Activated CD4-positive, alpha-beta T cell treated with anti-CD3 and anti-CD28 coated beads, Interleukin-2, amount 50 U/mL, for 24 hours (primary cell): ENCODE results near the gene NLGN4Y.

Source experiments
- DNase-seq, 2 donors: peaks; one replicate each; pipeline ENCODE4 v3.0.0-alpha.2; 2020; ENCODE audit warnings: low read depth in 1 of 2, low spot score in 1 of 2

Gene NLGN4Y

GRCh38 chrY:14644157-14644952 lies 120.0 kb downstream of the NLGN4Y start:
- DNase-seq = no peak

GRCh38 chrY:14679181-14679580 lies 154.9 kb downstream of the NLGN4Y start:
- DNase-seq = no peak

GRCh38 chrY:14694543-14694942 lies 170.2 kb downstream of the NLGN4Y start:
- DNase-seq = no peak

GRCh38 chrY:14708158-14708557 lies 183.8 kb downstream of the NLGN4Y start:
- no peak for DNase-seq

GRCh38 chrY:14741596-14741995 lies 217.3 kb downstream of the NLGN4Y start:
- no peak for DNase-seq

- no peak for DNase-seq
Measured at GRCh38 chrY:14748329-14748728, 224.0 kb downstream of the NLGN4Y start.

DNA sequence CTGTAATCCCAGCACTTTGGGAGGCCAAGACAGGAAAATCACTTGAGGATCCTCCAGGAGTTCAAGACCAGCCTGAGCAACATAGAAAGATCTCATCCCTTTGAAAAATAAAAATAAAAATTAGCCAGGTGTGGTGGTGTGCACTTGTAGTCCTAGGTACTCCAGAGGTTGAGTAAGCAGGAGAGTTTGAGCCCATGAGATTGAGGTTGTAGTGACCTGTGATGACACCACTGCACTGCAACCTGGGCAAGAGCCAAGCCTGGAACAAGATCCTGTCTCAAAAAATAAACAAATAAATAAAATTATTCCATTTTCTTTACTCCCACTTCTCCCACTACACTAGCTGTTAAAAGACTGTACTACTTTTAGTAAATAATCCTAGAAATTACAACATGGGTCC lies 231.2 kb downstream of the NLGN4Y start:
- no peak for DNase-seq

DNA sequence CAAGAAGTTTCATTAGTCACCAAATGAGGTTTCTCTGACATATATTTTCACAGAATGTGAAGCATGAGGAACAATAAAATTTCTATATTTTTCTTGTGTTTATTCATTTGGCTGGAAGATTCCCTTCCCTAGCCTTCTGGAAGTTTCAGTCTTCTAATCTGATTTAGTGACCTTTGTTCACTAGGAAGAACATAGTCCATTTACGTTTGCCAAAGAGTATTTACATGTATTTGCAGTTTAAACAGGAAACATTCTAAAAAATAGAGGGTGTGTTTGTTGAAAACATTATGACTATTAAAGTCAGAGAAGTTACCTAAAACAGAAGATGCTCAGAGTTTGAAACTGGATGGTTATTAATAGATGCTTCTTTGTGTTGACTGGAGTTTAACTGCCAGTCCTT lies 238.6 kb downstream of the NLGN4Y start:
- DNase-seq = no peak

GRCh38 chrY:14763600-14763999 lies 239.3 kb downstream of the NLGN4Y start:
- no peak for DNase-seq

GRCh38 chrY:14778208-14778607 lies 253.9 kb downstream of the NLGN4Y start:
- DNase-seq = no peak

GRCh38 chrY:14793104-14793503 lies 268.8 kb downstream of the NLGN4Y start:
- no peak for DNase-seq

GRCh38 chrY:14793674-14794073 lies 269.3 kb downstream of the NLGN4Y start:
- no peak for DNase-seq

GRCh38 chrY:14798010-14798409 lies 273.7 kb downstream of the NLGN4Y start:
- no peak for DNase-seq

DNA sequence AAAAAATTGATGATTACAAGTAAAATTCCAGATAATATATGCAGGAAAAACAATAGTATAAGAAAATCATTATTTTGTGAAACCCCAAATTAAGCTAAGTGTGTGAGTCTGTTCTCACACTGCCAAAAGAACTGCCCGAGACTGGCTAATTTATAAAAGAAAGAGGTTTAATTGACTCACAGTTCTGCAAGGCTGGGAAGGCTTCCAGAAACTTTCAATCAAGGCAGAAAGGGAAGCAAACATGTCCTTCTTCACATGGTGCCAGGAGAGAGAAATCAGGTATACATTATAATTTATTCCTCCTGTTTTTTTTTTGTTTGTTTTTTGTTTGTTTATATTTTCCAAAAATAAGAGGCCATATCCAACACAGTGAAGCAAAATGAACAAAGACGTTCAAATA lies 276.8 kb downstream of the NLGN4Y start:
- DNase-seq = no peak

DNA sequence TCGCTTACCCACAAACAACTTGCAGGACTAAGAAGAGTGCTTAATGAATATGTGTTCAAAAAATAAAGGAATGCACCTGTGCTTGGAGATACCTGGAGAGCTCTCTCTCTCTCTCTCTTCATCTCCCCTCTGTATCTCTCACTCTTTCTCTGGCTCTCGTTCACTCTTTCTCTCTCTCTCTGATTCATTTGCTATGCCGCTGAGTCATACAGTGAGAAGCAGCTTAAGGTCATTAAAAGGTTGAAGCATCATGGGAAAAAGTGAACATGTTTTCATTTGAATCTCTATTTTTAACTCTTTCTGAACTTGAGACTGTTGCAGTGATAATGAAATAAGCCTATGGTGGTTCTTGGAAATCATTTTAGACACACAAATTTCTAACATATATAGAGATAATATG lies 277.8 kb downstream of the NLGN4Y start:
- DNase-seq = no peak

DNA sequence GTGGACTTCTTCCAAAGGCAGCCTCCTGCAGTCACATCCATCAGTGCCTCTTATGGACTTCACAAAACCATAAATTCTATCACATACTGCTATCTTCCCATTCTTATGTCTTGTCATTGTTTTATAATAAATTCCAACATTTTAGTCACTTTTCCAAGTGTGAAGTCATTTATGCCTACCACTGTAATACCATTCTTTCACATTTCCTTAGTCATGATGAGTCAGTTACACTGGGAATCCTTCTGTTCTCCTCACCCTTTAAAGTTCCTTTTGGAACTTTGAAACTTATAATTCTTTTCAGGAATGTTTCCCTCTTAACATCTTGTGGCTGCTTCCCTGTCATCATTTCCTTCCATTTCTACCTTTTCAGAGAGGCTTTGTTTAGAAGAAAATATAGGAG lies 279.7 kb downstream of the NLGN4Y start:
- no peak for DNase-seq

DNA sequence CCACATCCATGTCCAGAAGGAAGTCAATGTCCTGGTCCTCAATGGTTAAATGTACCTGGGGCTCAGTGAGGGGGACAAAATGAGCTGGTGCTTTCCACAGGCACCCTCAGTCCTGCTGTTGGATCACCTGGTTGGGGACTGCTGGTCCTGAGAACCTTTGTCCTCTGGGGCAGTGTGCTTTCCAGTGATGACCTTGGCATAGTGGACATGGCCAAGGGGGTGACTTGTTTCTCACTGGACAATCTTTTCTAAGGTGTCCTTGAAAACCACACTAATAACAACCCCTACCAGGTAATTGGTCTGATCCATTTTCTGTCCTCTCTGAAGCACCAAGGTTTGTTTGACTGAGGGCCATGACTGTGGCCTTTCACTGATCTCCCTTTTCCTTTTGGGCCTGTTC lies 294.1 kb downstream of the NLGN4Y start:
- DNase-seq = no peak

DNA sequence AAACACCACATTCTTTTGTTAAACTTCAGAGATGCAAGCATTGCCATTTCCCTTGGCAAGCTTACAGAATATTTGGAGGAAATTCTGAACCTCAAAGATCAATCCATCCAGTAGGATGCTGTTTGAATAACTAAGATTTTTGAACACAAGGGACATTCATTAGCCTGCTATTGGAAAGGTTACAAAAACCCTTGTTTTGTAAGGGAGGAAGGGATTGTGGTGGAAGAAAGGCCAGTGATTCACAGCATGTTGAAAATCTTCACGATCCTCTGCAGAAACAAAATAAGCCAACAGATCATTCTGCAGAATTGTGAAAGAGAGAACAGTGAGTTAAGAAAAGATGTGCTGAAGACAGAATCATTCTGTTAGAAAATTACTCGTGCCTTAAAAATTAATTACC lies 297.9 kb downstream of the NLGN4Y start:
- no peak for DNase-seq

DNA sequence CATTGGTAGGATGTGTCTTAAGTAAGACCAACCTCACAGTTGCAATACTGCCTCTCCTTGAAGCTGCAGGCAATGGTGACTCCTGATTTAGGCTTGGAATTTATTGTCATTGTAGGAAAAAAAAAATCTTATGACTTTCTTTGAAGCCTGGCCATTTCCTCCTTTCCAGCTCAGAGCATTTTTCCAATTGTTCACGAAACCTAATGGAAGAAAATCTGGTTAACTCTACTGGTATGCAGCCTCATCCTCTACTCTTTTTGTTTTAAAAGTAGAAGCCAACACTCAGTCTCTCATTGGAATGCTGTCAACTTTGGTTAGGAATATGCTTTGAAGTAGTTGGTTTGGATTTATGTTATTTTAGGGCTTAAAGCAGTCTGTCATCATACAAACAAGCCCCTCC lies 298.6 kb downstream of the NLGN4Y start:
- no peak for DNase-seq

GRCh38 chrY:14824583-14824982 lies 300.3 kb downstream of the NLGN4Y start:
- no peak for DNase-seq

DNA sequence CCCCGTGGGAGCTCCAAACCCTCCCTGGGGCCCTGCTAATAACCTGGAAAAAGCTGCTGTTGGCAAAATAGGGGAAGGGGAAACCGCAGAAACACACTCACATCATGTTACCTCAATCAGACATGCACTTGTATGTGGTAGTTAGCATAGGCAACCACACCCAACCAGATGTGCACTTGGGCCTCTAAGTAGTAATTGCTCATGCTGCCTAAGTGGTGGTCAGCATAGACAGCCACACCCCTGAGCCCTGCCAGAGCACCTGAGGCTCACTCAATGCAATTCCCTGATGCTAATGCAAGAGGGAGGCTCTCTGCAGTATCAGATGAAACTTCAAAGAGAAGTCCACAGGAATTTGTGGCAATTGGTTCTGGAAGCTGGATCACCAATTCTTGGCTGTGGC lies 301.4 kb downstream of the NLGN4Y start:
- DNase-seq = no peak

DNA sequence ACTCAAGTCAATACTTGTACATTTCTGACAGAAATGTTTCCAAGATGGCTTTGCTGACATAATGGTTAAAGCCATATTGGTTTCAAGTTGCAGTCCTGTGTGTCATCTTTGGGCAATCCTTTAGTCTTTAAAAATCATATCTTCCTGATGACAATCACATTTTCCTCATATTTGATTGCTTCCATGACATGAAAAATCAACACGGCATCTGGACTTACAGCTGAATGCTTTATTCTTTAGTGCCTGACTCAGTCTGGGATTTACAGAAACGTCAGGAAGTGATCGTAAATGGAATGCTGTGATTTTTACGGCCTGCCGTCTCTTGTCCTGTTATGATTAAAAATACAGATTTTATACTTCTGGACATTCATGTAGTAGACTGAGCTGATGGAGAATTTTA lies 304.2 kb downstream of the NLGN4Y start:
- no peak for DNase-seq

DNA sequence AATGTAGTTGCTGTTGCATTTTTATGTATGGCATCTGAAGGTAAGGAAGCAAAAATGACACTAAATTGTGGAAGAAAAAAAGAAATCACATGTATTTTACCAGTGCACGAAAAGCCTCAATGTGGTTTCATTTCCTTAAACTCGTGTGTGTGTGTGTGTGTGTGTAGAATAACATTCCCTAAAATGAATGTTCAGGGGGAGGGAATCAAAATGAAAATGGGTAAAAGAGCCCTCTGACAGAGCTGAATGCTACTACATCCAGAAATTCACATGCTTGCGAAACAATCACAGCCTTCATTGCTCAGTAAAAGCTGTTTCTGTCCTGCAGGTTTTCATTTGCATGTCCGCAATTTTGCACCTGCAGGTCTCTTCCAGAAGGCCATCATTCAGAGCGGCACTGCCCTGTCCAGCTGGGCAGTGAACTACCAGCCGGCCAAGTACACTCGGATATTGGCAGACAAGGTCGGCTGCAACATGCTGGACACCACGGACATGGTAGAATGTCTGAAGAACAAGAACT lies 305.1 kb downstream of the NLGN4Y start:
- DNase-seq = no peak
